ENCODE data around the gene PRPF8. TPM values are rescaled to one million over a fixed set of nuclear protein-coding genes. Genes with fewer than 3 reads are reported as not detected.

The PRPF8 gene
- total and polyA plus RNA-seq, 2 donors (not counting 1 experiment from before 2014, with no cell fraction given), result 177 to 423 TPM

DNA sequence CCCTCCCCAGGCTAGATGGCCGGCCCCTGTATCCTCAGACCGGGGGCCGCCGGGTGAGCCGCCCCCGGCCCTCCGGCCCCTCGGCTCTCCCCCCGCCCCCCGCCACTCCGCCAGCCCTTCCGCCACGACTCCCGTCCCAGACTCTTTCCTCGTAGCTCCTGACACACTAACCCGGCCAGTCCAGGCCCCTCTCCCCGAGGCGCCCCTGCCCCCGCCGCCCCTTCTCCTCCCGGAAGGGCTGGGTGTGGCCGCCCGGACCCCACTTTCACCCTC lies 31.1 kb upstream of the PRPF8 start:
- Histone ChIP-seq H3K27me3 (replicated peaks in 1 of 4; ENCODE audit: control extremely low read depth in 1 of 4, control insufficient read depth in 3 of 4, insufficient read depth in 4 of 4, low read length in 3 of 4) (peaks cover 0 to 33% (median 10%) of the 10 kb centered on the region in 4 experiments), H3K27ac (ENCODE audit: low read length in 2 of 2) (peak overlapping the region; percentile 30 to 75), H3K79me2 (ENCODE audit: control insufficient read depth, insufficient read depth, low read length) (no peaks in the 10 kb centered on the region), H3K9me3 (ENCODE audit: control extremely low read depth in 1 of 3, control insufficient read depth in 2 of 3, insufficient read depth in 1 of 3, low read length in 2 of 3) (no peaks in the 10 kb centered on the region), H3K4me1 (ENCODE audit: control insufficient read depth in 2 of 2, insufficient read depth in 2 of 2, low read length in 2 of 2) (peaks cover 26 to 35% of the 10 kb centered on the region in 2 donors), H3K4me3 (ENCODE audit: control extremely low read depth in 1 of 5, extremely low read depth in 1 of 5, insufficient read depth in 1 of 5, low read depth in 2 of 5, low read length in 4 of 5) (peak overlapping the region in 4 of 5 experiments; percentile 53 to 78 (median 60)), H3K9ac (ENCODE audit: low read length) (peak overlapping the region; percentile 80), H2AFZ (ENCODE audit: insufficient read depth, low read depth, low read length, poor library complexity, severe bottlenecking) (peak overlapping the region; percentile 82), H3K4me2 (replicated peaks; ENCODE audit: low read depth, low read length, poor library complexity, severe bottlenecking) (peak overlapping the region; percentile 99), H4K20me1 (ENCODE audit: control insufficient read depth, insufficient read depth, low read length, poor library complexity, severe bottlenecking) (peaks cover 14% of the 10 kb centered on the region), H3K36me3 (replicated peaks in 1 of 2; ENCODE audit: control extremely low read depth in 1 of 2, control insufficient read depth in 1 of 2, extremely low read depth in 1 of 2, insufficient read depth in 2 of 2, low read length in 1 of 2) (no peaks in the 10 kb centered on the region)
- ATAC-seq (ENCODE audit: low read depth) (no peak), DNase-seq (no peak)
- ChIA-PET POLR2A (interaction anchor here (0.8 to 3.1 kb wide), 10 partner anchors 17 to 242 kb away, joined by 3 to 25 read pairs (median 4); partner anchors contain the start of genes PRPF8, RPA1 and SMYD4), CTCF (interaction anchor here (1.0 to 12.4 kb wide), 9 partner anchors 16 to 152 kb away, joined by 3 to 397 read pairs (median 10); partner anchors contain the start of genes RPA1 and SMYD4)
- peak overlapping the region; percentile 89 for H3K27ac Mint-ChIP-seq
- peak overlapping the region; percentile 93 for H3K4me3 Mint-ChIP-seq
- H3K4me1 Mint-ChIP-seq, result peaks cover 31% of the 10 kb centered on the region
- H3K9me3 Mint-ChIP-seq (ENCODE audit: insufficient read depth), result no peaks in the 10 kb centered on the region
- TF ChIP-seq CTCF (IDR thresholded peaks at IDR 0.05), result no peak
- no peak for TF ChIP-seq EZH2 (IDR thresholded peaks at IDR 0.05; ENCODE audit: borderline replicate concordance, insufficient read depth, low read depth, low read length, poor library complexity, severe bottlenecking)
- WGBS (ENCODE audit: insufficient coverage), result 0% methylated on average over 8 of the region's 23 CpGs
- H3K27me3 Mint-ChIP-seq, result peaks cover 34% of the 10 kb centered on the region
- intact Hi-C loops (cut with micrococcal nuclease), result loop anchor here (1.0 to 2.0 kb wide), 7 partner anchors 31 to 677 kb away; partner anchors contain the start of genes INPP5K, PRPF8, RILP and SMYD4

All from B cell (primary cell).